Testis (tissue), 3 donors: ENCODE measurements around the gene ERFE. TPM values are rescaled to one million over a fixed set of nuclear protein-coding genes. Genes with fewer than 3 reads are reported as not detected.

Experiments
- DNase-seq: peaks from one replicate; pipeline ENCODE4 v3.0.0-alpha.2; 2019
- H3K27ac ChIP-seq, 2 donors: fragments of 200-600 bp; sonication (generic); one replicate each; pipeline ENCODE4 v1.5.1; 2019
- H3K27me3 ChIP-seq: fragments of 200-600 bp; sonication (generic); one replicate; pipeline ENCODE4 v1.5.1; 2019
- H3K36me3 ChIP-seq: fragments of 200-600 bp; sonication (generic); one replicate; pipeline ENCODE4 v1.5.1; 2017; ENCODE audit warnings: low read depth; ENCODE audit errors: missing control alignments
- H3K4me1 ChIP-seq: fragments of 200-600 bp; sonication (generic); one replicate; pipeline ENCODE4 v1.5.1; 2019
- H3K4me3 ChIP-seq, 2 donors: fragments of 200-600 bp; sonication (generic); one replicate each; pipeline ENCODE4 v1.5.1; 2017 to 2019
- H3K9me3 ChIP-seq: fragments of 200-600 bp; sonication (generic); one replicate; pipeline ENCODE4 v1.5.1; 2017
- POLR2A ChIP-seq: fragments of 450-650 bp; IDR thresholded peaks from one replicate; pipeline ENCODE4 v1.6.1; 2017; ENCODE audit warnings: antibody characterized with exemption, mild to moderate bottlenecking, moderate library complexity
- WGBS, 2 donors: methylation state at CpG; one replicate each; pipeline ENCODE4 v1.1.5; 2018; 5-methylcytosine and 5-hydroxymethylcytosine counted together
- intact Hi-C: fragments of 100-400 bp; cut with DNase I; formaldehyde crosslinking; loops from one replicate; pipeline ENCODE4 v1.15.1; 2023; ENCODE audit warnings: low total_unique reads
- polyA plus RNA-seq: library from polyadenylated mRNA; stranded (reverse); fragments of 350-450 nt; fragmentation: Illumina TruSeq; extraction: RNeasy Lipid Tissue Mini Kit (QIAGEN cat#74804); gene quantifications from one replicate; pipeline ENCODE4 v1.2.3, GENCODE V29; 2014; ENCODE audit warnings: low read depth, low replicate concordance; ENCODE audit not compliant: insufficient read depth
- total RNA-seq, 2 donors: library from RNA; depleted of rRNA; stranded (reverse); fragments of >200 nt; gene quantifications; one replicate each; pipeline ENCODE4 v1.2.3, GENCODE V29; 2016
- TF ChIP-seq, protein P1 (sequence below), 3 experiments: fragments of 450-650 bp in 2 of 3; fragments of 200-600 bp in 1 of 3; sonication (generic) in 1 of 3; IDR thresholded peaks; one replicate each; pipeline ENCODE4 v1.5.1; 2016 to 2019; ENCODE audit warnings: antibody characterized with exemption in 3 of 3, mild to moderate bottlenecking in 2 of 3, moderate library complexity in 1 of 3

The ERFE gene
- total and polyA plus RNA-seq, 3 donors from 2014 or later: 9.5 to 31.0 (median 23.1) TPM

GRCh38 chr2:238174291-238174690, 15.5 kb downstream of the ERFE start:
- no peaks in the 10 kb centered on the region for H3K36me3 ChIP-seq

DNA sequence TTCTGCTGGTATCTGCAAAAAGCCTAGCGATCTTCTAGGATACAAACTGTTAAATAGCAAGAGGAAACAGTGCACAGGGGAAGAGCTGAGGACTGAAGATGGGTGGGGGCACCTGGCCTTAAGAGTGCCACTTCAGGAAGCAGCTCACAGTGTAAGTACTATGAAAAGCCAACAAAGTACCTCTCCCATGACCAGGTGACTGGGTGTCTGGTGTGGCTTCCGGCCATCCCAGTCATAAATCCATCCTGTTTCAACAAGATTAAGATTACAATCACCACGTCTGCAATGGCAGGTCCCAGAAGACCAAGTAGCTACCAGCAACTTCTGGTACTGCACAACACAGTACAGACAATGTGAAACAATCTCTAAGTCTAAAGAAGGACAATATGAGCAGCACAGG, 15.9 kb downstream of the ERFE start:
- H3K9me3 ChIP-seq: no peaks in the 10 kb centered on the region
- no peak overlapping the region for H3K27ac ChIP-seq
- intact Hi-C loops: no loop called here
- peaks cover 5% of the 10 kb centered on the region for H3K4me1 ChIP-seq
- no peaks in the 10 kb centered on the region for H3K36me3 ChIP-seq
- DNase-seq: no peak
- 85 to 86% methylated on average over 3 of the region's 3 CpGs for WGBS, 2 donors
- H3K27me3 ChIP-seq: no peaks in the 10 kb centered on the region
- no peak for TF ChIP-seq POLR2A
- TF ChIP-seq, protein P1, sequence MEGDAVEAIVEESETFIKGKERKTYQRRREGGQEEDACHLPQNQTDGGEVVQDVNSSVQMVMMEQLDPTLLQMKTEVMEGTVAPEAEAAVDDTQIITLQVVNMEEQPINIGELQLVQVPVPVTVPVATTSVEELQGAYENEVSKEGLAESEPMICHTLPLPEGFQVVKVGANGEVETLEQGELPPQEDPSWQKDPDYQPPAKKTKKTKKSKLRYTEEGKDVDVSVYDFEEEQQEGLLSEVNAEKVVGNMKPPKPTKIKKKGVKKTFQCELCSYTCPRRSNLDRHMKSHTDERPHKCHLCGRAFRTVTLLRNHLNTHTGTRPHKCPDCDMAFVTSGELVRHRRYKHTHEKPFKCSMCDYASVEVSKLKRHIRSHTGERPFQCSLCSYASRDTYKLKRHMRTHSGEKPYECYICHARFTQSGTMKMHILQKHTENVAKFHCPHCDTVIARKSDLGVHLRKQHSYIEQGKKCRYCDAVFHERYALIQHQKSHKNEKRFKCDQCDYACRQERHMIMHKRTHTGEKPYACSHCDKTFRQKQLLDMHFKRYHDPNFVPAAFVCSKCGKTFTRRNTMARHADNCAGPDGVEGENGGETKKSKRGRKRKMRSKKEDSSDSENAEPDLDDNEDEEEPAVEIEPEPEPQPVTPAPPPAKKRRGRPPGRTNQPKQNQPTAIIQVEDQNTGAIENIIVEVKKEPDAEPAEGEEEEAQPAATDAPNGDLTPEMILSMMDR (IDR thresholded peaks at IDR 0.05): no peak
- no peak overlapping the region for H3K4me3 ChIP-seq

More at GRCh38 chr2:238174291-238174690, 15.5 kb downstream of the ERFE start:
- Histone ChIP-seq H3K4me3 (no peak overlapping the region), H3K9me3 (no peaks in the 10 kb centered on the region), H3K4me1 (peaks cover 6% of the 10 kb centered on the region), H3K27me3 (no peaks in the 10 kb centered on the region), H3K27ac (no peak overlapping the region)
- TF ChIP-seq, protein P1 (IDR thresholded peaks at IDR 0.05): no peak
- no peak for TF ChIP-seq POLR2A
- no peak for DNase-seq
- intact Hi-C loops: no loop called here
- 93 to 94% methylated on average over 8 of the region's 8 CpGs for WGBS, 2 donors

DNA sequence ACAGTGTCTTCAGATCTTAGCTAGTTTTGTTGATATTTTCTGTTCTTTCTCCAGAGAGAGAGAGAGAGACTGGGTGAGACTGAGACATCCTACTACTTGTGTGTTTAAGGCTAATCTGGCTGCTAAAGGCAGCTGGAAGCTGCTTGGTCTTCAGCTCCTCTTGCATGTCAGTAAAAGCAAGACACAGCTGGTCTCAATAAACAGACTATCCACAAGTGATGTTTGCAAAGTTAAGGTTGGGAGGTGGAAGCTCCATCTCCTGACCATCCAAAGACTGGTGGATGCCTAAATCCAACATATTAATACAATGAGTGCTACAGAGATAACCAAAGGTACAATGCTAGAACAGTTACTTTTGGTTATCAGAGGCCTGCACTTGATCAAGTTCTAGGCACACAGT, 17.8 kb downstream of the ERFE start:
- no peak overlapping the region for H3K27ac ChIP-seq
- no peak for DNase-seq
- TF ChIP-seq, protein P1 (IDR thresholded peaks at IDR 0.05): no peak
- TF ChIP-seq POLR2A: no peak
- no peaks in the 10 kb centered on the region for H3K4me1 ChIP-seq
- H3K9me3 ChIP-seq: no peaks in the 10 kb centered on the region
- no peaks in the 10 kb centered on the region for H3K36me3 ChIP-seq
- intact Hi-C loops: no loop called here
- H3K4me3 ChIP-seq: no peak overlapping the region
- no peaks in the 10 kb centered on the region for H3K27me3 ChIP-seq

- Histone ChIP-seq H3K4me1 (no peaks in the 10 kb centered on the region), H3K4me3 (no peak overlapping the region), H3K27ac (no peak overlapping the region), H3K9me3 (no peaks in the 10 kb centered on the region), H3K36me3 (no peaks in the 10 kb centered on the region), H3K27me3 (no peaks in the 10 kb centered on the region)
- TF ChIP-seq, protein P1 (IDR thresholded peaks at IDR 0.05): no peak
- no peak for TF ChIP-seq POLR2A
- DNase-seq: no peak
- intact Hi-C loops: no loop called here
- 82 to 85% methylated on average over 5 of the region's 5 CpGs for WGBS, 2 donors
These were observed 21.8 kb downstream of the ERFE start for GRCh38 chr2:238180554-238180953.

GRCh38 chr2:238182362-238182761, 23.6 kb downstream of the ERFE start:
- intact Hi-C loops: no loop called here
- DNase-seq: no peak
- TF ChIP-seq, protein P1 (IDR thresholded peaks at IDR 0.05): no peak
- TF ChIP-seq POLR2A: no peak
- Histone ChIP-seq H3K9me3 (no peaks in the 10 kb centered on the region), H3K27ac (no peak overlapping the region), H3K4me3 (no peak overlapping the region), H3K4me1 (no peaks in the 10 kb centered on the region), H3K36me3 (no peaks in the 10 kb centered on the region), H3K27me3 (no peaks in the 10 kb centered on the region)
- WGBS, 2 donors: 76% methylated on average over 6 of the region's 6 CpGs
